Karpas-422 (cell line): ENCODE measurements around the gene COMMD7. TPM values are rescaled to one million over a fixed set of nuclear protein-coding genes. Genes with fewer than 3 reads are reported as not detected.
A peak's percentile ranks its signal among the peaks of the same experiment; 100 is the strongest.

Experiments
- DNase-seq: peaks from one replicate; pipeline ENCODE4 v3.0.0-alpha.2; 2015
- H2AFZ ChIP-seq: fragments of 200-600 bp; sonication (generic); 2 replicates; pipeline ENCODE4 v1.6.1; 2014; ENCODE audit warnings: antibody characterized with exemption, low read length, mixed read lengths
- H3K27ac ChIP-seq: fragments of 200-600 bp; sonication (generic); 2 replicates; pipeline ENCODE4 v1.5.1; 2014; ENCODE audit warnings: mild to moderate bottlenecking, low read length, moderate library complexity
- H3K27me3 ChIP-seq: fragments of 200-600 bp; sonication (generic); 2 replicates; pipeline ENCODE4 v1.6.1; 2014; ENCODE audit warnings: low read length, mixed read lengths
- H3K36me3 ChIP-seq: fragments of 200-600 bp; sonication (generic); 2 replicates; pipeline ENCODE4 v1.6.1; 2014; ENCODE audit warnings: low read length, mixed read lengths; ENCODE audit not compliant: insufficient read depth
- H3K4me1 ChIP-seq: fragments of 200-600 bp; sonication (generic); 2 replicates; pipeline ENCODE4 v1.6.1; 2014; ENCODE audit warnings: mild to moderate bottlenecking, low read length, mixed read lengths
- H3K4me2 ChIP-seq: fragments of 200-600 bp; sonication (generic); 2 replicates; pipeline ENCODE4 v1.6.1; 2014; ENCODE audit warnings: low read length, low read depth, mild to moderate bottlenecking; ENCODE audit not compliant: poor library complexity, severe bottlenecking
- H3K4me3 ChIP-seq: fragments of 200-600 bp; sonication (generic); 2 replicates; pipeline ENCODE4 v1.5.1; 2014; ENCODE audit warnings: mild to moderate bottlenecking, antibody characterized with exemption, low read length, mixed read lengths
- H3K79me2 ChIP-seq: fragments of 200-600 bp; sonication (generic); 2 replicates; pipeline ENCODE4 v1.6.1; 2014; ENCODE audit warnings: mild to moderate bottlenecking, low read length, mixed read lengths
- H3K9ac ChIP-seq: fragments of 200-600 bp; sonication (generic); 2 replicates; pipeline ENCODE4 v1.6.0; 2014; ENCODE audit warnings: low read length
- H3K9me2 ChIP-seq: fragments of 200-600 bp; sonication (generic), shearing (Covaris generic); replicated peaks from 2 replicates; pipeline ENCODE4 v1.6.0; 2014; ENCODE audit warnings: mild to moderate bottlenecking, low read length, moderate library complexity; ENCODE audit not compliant: insufficient read depth
- H3K9me3 ChIP-seq: fragments of 300-700, 200-600 bp; sonication (generic); 2 replicates; pipeline ENCODE4 v1.6.1; 2014; ENCODE audit warnings: low read length, mixed read lengths
- H4K20me1 ChIP-seq: fragments of 200-600 bp; sonication (generic); 2 replicates; pipeline ENCODE4 v1.6.1; 2014; ENCODE audit warnings: mild to moderate bottlenecking, antibody characterized with exemption, low read length, low read depth; ENCODE audit not compliant: insufficient read depth
- total RNA-seq: library from RNA; depleted of rRNA; stranded (reverse); fragments of >200 nt; shearing (Covaris generic); gene quantifications from 2 replicates; pipeline ENCODE4 v1.2.3, GENCODE V29; 2014; ENCODE audit warnings: low replicate concordance

COMMD7 gene
- total RNA-seq, 1 experiment from 2014 or later = 16.7 TPM

DNA sequence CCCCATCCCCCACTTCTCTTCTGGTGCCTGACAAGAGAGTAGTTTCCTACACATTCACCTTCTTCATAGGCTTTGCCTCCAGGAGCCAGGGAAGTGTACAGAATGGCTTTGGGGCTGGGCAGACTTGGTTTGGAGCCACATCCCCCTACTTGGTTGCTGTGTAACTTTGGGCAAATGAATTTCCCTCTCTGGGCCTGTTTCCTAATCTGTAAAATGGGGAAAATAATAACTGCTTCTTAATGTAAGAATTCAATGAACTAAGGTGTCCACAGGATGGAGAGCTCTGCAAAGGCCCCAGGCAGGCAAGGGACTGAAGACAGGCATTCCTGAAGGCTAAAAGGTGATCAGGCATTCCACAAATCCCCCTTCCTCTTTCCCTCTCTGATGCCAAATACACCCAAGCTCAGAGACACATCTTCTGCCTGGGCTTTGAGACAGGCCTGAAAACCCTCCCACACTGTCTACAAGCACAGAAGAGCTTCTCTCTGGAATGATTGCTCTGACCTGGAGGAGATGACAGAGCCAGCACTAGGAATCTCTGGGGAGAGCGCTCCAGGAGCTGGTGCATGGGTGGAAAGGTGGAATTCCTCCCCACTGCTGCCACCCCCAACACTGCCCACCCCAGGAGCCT is 62.6 kb downstream of the COMMD7 start:
- Histone ChIP-seq H3K27me3 (no peaks in the 10 kb centered on the region), H3K79me2 (no peaks in the 10 kb centered on the region), H3K4me1 (no peaks in the 10 kb centered on the region), H3K9ac (no peak overlapping the region), H3K9me3 (no peaks in the 10 kb centered on the region), H3K4me2 (no peak overlapping the region), H3K27ac (no peak overlapping the region), H3K4me3 (no peak overlapping the region), H4K20me1 (no peaks in the 10 kb centered on the region), H2AFZ (no peak overlapping the region), H3K9me2 (no peaks in the 10 kb centered on the region), H3K36me3 (no peaks in the 10 kb centered on the region)
- DNase-seq = no peak

DNA sequence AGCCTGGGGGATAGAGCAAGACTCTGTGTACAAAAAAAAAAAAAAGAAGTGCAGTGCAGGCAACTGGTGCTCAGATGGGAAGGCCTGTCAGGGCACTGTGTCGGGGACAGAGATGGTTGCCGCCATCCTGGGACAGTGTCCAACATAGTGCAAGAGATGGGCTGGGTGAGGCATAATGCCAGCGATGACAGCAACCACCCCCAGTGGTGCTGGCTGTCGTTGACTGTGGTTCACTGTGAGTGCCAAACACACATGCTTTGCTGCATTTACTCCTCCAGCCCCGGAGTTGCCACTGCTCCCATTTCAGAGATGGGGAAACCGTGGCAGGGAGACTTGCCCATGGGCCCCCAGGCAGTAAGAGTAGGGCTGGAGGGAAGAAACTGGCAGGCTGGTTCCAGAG is 64.3 kb downstream of the COMMD7 start:
- H3K27ac ChIP-seq = no peak overlapping the region
- DNase-seq = no peak
- H2AFZ ChIP-seq = no peak overlapping the region
- H4K20me1 ChIP-seq = no peaks in the 10 kb centered on the region
- no peaks in the 10 kb centered on the region for H3K9me2 ChIP-seq
- H3K27me3 ChIP-seq = no peaks in the 10 kb centered on the region
- no peaks in the 10 kb centered on the region for H3K79me2 ChIP-seq
- H3K4me2 ChIP-seq = no peak overlapping the region
- no peak overlapping the region for H3K9ac ChIP-seq
- no peaks in the 10 kb centered on the region for H3K4me1 ChIP-seq
- H3K9me3 ChIP-seq = no peaks in the 10 kb centered on the region
- no peaks in the 10 kb centered on the region for H3K36me3 ChIP-seq
- no peak overlapping the region for H3K4me3 ChIP-seq

DNA sequence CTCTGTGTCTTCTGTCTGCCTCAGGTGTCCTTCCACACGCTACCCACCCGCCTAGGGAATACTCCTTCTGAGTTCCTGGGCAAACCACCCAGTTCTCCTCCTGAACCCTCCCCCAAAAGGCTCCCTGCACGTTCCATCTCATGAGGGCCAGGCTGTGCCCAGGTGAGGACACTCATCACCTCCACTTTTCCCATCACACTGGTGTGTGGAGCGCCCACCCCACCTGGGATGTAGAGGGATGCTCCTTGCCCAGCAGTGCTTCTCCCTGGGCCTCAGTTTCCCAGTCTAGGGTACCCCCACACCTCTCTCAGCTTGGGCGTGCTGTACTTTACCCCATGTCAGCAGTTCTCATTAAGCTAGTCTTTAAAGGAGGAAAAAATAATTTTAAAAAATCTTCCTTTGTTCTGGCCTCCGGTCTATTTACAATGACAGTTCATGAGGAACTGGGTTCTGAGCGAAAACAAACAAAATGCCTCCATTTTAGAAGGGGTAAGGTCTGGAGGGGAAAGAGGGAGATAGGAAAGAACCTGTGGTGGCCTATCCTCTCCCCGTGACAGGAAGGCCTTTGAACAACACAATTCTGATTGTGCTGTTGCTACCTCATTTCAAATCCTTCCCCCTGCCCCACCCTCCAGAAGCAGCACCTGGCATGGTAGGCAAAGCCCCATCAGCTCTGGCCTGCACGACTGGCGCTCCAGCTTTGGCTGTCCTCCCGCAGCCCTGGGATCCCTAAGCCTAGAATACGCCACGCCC is 67.9 kb downstream of the COMMD7 start:
- H3K27ac ChIP-seq = no peak overlapping the region
- no peak overlapping the region for H3K9ac ChIP-seq
- H3K4me1 ChIP-seq = peaks cover 16% of the 10 kb centered on the region
- DNase-seq = no peak
- no peaks in the 10 kb centered on the region for H4K20me1 ChIP-seq
- no peak overlapping the region for H3K4me2 ChIP-seq
- H2AFZ ChIP-seq = no peak overlapping the region
- no peaks in the 10 kb centered on the region for H3K36me3 ChIP-seq
- no peaks in the 10 kb centered on the region for H3K27me3 ChIP-seq
- H3K79me2 ChIP-seq = no peaks in the 10 kb centered on the region
- H3K9me2 ChIP-seq = no peaks in the 10 kb centered on the region
- no peak overlapping the region for H3K4me3 ChIP-seq
- no peaks in the 10 kb centered on the region for H3K9me3 ChIP-seq

DNA sequence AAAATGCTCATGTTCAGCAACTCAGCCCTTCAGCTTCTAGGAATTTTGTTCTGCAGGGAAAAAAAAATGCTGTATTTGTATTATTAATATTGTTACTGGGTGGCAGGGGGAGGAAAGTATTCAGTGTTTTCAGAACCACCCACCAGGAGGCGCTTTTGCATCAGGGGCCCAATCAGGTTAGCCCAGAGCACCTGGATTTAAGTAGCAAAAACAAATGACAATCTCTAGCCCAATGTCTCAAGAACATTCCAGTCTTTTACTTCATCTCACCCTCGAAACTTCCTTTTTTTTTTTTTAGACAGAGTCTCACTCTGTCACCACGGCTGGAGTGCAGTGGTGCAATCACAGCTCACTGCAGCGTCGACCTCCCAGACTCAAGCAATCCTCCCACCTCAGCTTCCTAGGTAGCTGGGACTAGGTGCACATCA is 68.9 kb downstream of the COMMD7 start:
- Histone ChIP-seq H3K9me2 (no peaks in the 10 kb centered on the region), H2AFZ (no peak overlapping the region), H3K27me3 (no peaks in the 10 kb centered on the region), H3K4me1 (peaks cover 16% of the 10 kb centered on the region), H3K9me3 (no peaks in the 10 kb centered on the region), H3K4me3 (no peak overlapping the region), H4K20me1 (no peaks in the 10 kb centered on the region), H3K9ac (no peak overlapping the region), H3K27ac (no peak overlapping the region), H3K4me2 (no peak overlapping the region), H3K36me3 (no peaks in the 10 kb centered on the region), H3K79me2 (no peaks in the 10 kb centered on the region)
- peak; percentile 89 for DNase-seq

DNA sequence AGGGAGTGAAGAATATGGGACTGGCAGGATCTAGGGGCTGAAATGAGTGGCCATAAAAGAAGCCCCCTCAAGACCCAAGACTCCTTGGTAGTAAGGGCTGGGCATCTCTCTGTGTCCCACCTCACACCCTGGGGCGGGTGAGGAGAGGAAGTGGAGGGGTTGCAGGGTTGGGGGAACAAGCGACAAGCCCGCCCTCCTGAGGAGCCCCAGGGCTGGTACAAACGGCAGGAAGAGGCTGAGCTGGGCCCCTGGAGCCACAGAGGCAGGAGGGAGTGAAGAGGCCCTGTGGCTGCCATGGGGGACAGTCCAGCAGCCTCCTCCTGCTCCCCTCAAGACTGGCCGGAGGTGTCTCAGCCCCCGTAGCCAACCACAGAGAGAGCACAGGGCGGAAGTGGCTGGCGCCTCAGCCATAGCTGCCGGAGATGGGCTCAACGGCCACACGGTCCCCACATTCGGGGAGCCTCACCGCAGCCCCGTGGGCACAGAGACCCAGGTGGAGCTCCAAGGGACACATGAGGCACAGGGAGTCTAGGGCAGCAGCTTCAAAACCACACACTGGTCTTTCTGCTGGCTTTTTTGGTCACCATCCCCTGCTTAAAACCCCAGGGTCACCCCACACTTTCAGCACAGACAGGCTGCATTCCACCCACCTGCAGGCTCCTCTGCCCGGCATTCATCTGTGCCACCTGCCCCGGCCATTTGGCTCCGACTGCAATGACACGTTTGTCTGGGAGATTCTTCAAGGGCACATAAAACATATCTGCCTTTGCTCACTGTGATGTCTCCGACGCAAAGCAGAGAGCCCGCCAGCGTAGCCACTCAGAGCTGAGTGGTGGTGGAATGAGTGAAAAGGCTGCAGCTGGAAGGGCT is 70.0 kb downstream of the COMMD7 start:
- Histone ChIP-seq H3K9ac (peak overlapping the region; percentile 29; the same call in 1 of the 2 replicates), H3K4me3 (no peak overlapping the region), H3K27ac (no peak overlapping the region), H3K9me3 (no peaks in the 10 kb centered on the region), H3K4me1 (peaks cover 16% of the 10 kb centered on the region), H3K27me3 (no peaks in the 10 kb centered on the region), H3K36me3 (no peaks in the 10 kb centered on the region), H3K9me2 (no peaks in the 10 kb centered on the region), H2AFZ (peak overlapping the region; percentile 36), H3K4me2 (peak overlapping the region; percentile 13), H3K79me2 (no peaks in the 10 kb centered on the region), H4K20me1 (no peaks in the 10 kb centered on the region)
- DNase-seq = peak; percentile 49

DNA sequence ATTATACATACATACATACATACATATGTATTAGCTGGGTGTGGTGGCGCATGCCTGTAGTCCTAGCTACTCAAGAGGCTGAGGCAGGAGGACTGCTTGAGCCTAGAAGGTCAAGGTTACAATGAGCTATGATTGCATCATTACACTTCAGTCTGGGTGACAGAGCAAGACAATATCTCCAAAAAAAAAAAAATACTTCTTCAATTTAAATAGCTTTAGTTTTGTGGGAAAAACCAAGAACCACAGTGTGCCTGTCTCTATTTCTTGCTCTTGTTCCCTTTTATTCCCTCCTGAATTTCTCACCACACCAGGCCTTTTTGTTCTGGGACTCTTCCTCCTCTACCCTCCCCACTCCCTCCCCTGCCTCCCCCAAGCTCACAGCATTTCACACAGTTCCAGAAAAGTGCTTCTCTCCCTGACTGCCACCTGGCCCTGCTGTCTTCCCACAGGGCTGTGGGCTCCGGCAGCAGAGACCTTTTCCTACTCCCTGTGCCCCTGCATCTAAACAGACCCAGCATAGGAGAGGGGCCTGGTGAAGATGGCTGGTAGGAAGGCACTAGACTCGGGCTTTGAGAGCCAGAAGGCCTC is 70.8 kb downstream of the COMMD7 start:
- Histone ChIP-seq H3K9ac (peak overlapping the region; percentile 29; the same call in 1 of the 2 replicates), H3K27me3 (no peaks in the 10 kb centered on the region), H3K79me2 (no peaks in the 10 kb centered on the region), H3K27ac (no peak overlapping the region), H3K36me3 (no peaks in the 10 kb centered on the region), H3K9me3 (no peaks in the 10 kb centered on the region), H3K4me3 (no peak overlapping the region), H3K4me1 (peaks cover 16% of the 10 kb centered on the region), H2AFZ (peak overlapping the region; percentile 36), H3K4me2 (no peak overlapping the region), H3K9me2 (no peaks in the 10 kb centered on the region), H4K20me1 (no peaks in the 10 kb centered on the region)
- DNase-seq = no peak

DNA sequence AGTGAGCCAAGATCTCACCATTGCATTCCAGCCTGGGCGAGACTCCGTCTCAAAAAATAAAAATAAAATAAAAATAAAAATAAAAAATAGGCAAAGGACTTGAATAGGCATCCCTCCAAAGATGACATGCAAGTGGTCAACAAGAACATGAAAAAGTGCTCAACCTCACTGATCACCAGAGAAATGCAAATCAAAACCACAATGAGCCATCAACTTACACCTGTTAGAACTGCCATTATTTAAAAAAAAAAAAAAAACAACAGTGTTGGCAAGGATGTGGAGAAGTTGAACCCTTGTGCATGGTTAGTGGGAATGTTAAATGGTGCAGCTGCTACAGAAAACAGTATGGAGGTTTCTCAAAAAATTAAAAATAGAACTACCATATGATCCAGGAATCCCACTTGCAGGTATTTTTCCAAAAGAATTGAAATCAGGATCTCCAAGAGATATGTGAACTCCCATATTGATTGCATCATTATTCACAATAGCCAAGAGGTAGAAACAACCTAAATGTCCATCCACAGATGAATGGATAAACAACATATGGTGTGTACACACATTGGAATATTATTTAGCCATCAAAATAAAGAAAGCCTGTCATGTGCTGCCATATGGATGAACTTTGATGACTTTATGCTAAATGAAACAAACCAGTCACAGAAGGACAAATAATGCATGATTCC is 72.4 kb downstream of the COMMD7 start:
- Histone ChIP-seq H3K4me1 (peaks cover 16% of the 10 kb centered on the region), H3K27ac (no peak overlapping the region), H3K79me2 (no peaks in the 10 kb centered on the region), H3K36me3 (no peaks in the 10 kb centered on the region), H3K4me3 (no peak overlapping the region), H3K9me2 (no peaks in the 10 kb centered on the region), H3K9ac (no peak overlapping the region), H3K4me2 (no peak overlapping the region), H2AFZ (no peak overlapping the region), H4K20me1 (no peaks in the 10 kb centered on the region), H3K27me3 (no peaks in the 10 kb centered on the region), H3K9me3 (no peaks in the 10 kb centered on the region)
- no peak for DNase-seq
